ENCODE measurements around the gene UBE2O. TPM values are rescaled to one million over a fixed set of nuclear protein-coding genes. Genes with fewer than 3 reads are reported as not detected.

UBE2O gene
- total RNA-seq, 1 experiment from 2014 or later = 68.9 TPM

- Mint-ChIP-seq H3K27ac (no peak overlapping the region), H3K4me3 (no peak overlapping the region), H3K9me3 (no peaks in the 10 kb centered on the region), H3K4me1 (peaks cover 17% of the 10 kb centered on the region), H3K27me3 (ENCODE audit: low read depth) (no peaks in the 10 kb centered on the region), H3K36me3 (no peaks in the 10 kb centered on the region)
- DNase-seq (ENCODE audit: low spot score) (no peak), ATAC-seq (no peak)
- ChIA-PET POLR2A (no interaction called here), CTCF (interaction anchor here (0.7 to 1.6 kb wide), 3 partner anchors 13 to 147 kb away, joined by 3 to 7 read pairs (median 5); no protein-coding TSS in a partner anchor)
- TF ChIP-seq, protein P1, sequence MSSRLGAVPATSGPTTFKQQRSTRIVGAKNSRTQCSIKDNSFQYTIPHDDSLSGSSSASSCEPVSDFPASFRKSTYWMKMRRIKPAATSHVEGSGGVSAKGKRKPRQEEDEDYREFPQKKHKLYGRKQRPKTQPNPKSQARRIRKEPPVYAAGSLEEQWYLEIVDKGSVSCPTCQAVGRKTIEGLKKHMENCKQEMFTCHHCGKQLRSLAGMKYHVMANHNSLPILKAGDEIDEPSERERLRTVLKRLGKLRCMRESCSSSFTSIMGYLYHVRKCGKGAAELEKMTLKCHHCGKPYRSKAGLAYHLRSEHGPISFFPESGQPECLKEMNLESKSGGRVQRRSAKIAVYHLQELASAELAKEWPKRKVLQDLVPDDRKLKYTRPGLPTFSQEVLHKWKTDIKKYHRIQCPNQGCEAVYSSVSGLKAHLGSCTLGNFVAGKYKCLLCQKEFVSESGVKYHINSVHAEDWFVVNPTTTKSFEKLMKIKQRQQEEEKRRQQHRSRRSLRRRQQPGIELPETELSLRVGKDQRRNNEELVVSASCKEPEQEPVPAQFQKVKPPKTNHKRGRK (CRISPR knock-in tag; IDR thresholded peaks at IDR 0.05; ENCODE audit: borderline replicate concordance) = no peak
- TF ChIP-seq E2F5 (CRISPR knock-in tag; IDR thresholded peaks at IDR 0.05) (no peak), USF1 (CRISPR knock-in tag; IDR thresholded peaks at IDR 0.05) (no peak), MYBL2 (CRISPR knock-in tag; IDR thresholded peaks at IDR 0.05) (no peak), FOXP4 (CRISPR knock-in tag; IDR thresholded peaks at IDR 0.05) (no peak), RELA (CRISPR knock-in tag; IDR thresholded peaks at IDR 0.05; ENCODE audit: borderline replicate concordance) (no peak), GRHL2 (CRISPR knock-in tag; IDR thresholded peaks at IDR 0.05; ENCODE audit: insufficient replicate concordance, severe bottlenecking) (no peak)
- TF ChIP-seq, protein P2, sequence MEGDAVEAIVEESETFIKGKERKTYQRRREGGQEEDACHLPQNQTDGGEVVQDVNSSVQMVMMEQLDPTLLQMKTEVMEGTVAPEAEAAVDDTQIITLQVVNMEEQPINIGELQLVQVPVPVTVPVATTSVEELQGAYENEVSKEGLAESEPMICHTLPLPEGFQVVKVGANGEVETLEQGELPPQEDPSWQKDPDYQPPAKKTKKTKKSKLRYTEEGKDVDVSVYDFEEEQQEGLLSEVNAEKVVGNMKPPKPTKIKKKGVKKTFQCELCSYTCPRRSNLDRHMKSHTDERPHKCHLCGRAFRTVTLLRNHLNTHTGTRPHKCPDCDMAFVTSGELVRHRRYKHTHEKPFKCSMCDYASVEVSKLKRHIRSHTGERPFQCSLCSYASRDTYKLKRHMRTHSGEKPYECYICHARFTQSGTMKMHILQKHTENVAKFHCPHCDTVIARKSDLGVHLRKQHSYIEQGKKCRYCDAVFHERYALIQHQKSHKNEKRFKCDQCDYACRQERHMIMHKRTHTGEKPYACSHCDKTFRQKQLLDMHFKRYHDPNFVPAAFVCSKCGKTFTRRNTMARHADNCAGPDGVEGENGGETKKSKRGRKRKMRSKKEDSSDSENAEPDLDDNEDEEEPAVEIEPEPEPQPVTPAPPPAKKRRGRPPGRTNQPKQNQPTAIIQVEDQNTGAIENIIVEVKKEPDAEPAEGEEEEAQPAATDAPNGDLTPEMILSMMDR (IDR thresholded peaks at IDR 0.05) = no peak
- TF ChIP-seq, protein P3, sequence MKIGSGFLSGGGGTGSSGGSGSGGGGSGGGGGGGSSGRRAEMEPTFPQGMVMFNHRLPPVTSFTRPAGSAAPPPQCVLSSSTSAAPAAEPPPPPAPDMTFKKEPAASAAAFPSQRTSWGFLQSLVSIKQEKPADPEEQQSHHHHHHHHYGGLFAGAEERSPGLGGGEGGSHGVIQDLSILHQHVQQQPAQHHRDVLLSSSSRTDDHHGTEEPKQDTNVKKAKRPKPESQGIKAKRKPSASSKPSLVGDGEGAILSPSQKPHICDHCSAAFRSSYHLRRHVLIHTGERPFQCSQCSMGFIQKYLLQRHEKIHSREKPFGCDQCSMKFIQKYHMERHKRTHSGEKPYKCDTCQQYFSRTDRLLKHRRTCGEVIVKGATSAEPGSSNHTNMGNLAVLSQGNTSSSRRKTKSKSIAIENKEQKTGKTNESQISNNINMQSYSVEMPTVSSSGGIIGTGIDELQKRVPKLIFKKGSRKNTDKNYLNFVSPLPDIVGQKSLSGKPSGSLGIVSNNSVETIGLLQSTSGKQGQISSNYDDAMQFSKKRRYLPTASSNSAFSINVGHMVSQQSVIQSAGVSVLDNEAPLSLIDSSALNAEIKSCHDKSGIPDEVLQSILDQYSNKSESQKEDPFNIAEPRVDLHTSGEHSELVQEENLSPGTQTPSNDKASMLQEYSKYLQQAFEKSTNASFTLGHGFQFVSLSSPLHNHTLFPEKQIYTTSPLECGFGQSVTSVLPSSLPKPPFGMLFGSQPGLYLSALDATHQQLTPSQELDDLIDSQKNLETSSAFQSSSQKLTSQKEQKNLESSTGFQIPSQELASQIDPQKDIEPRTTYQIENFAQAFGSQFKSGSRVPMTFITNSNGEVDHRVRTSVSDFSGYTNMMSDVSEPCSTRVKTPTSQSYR (CRISPR knock-in tag; IDR thresholded peaks at IDR 0.05) = no peak
These were observed 95.3 kb downstream of the UBE2O start for GRCh38 chr17:76357597-76358158.

DNA sequence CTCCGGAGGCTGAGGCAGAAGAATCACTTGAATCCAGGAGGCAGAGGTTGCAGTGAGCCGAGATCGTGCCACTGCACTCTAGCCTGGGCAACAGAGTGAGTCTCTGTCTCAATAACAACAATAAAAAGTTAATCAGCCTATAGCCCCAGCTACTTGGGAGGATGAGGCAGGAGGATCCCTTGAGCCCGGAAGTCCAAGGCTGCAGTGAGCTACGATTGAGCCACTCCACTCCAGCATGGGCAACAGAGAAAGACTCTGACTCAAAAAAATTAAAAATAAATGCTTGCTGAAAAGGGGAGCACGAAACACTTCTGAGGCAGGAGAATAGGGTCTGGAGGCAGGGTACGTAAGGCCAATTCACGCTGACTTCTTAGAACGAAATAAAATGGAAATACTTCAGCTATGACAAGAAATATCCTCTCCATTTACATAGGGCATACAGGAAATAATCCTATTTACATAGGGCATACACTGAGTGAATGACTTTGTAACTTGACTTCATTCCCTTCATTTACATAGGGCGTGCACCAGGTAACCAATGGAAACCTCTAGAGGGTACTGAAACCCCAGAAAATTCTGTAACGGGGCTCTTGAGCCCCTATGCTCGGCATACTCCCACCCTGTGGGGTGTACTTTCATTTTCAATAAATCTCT is 96.0 kb downstream of the UBE2O start:
- no peaks in the 10 kb centered on the region for H3K36me3 Mint-ChIP-seq
- no peak overlapping the region; the same call in 1 of the 2 replicates for H3K27ac Mint-ChIP-seq
- CTCF ChIA-PET = interaction anchor here (1.4 kb wide), 1 partner anchor 41 kb away, joined by 3 read pairs; no protein-coding TSS in a partner anchor
- H3K27me3 Mint-ChIP-seq (ENCODE audit: low read depth) = no peaks in the 10 kb centered on the region
- no peaks in the 10 kb centered on the region for H3K9me3 Mint-ChIP-seq
- H3K4me1 Mint-ChIP-seq = peaks cover 21% of the 10 kb centered on the region
- POLR2A ChIA-PET = no interaction called here
- no peak for DNase-seq (ENCODE audit: low spot score)
- no peak overlapping the region for H3K4me3 Mint-ChIP-seq
- no peak for ATAC-seq
- TF ChIP-seq ZNF263 (CRISPR knock-in tag; IDR thresholded peaks at IDR 0.05; ENCODE audit: low read depth) = no peak
- no peak for TF ChIP-seq AFF4 (CRISPR knock-in tag; IDR thresholded peaks at IDR 0.05; ENCODE audit: borderline replicate concordance)
- TF ChIP-seq NR3C1 (CRISPR knock-in tag; conservative IDR thresholded peaks at IDR 0.05; ENCODE audit: low read depth) = no peak
- TF ChIP-seq, protein P4, sequence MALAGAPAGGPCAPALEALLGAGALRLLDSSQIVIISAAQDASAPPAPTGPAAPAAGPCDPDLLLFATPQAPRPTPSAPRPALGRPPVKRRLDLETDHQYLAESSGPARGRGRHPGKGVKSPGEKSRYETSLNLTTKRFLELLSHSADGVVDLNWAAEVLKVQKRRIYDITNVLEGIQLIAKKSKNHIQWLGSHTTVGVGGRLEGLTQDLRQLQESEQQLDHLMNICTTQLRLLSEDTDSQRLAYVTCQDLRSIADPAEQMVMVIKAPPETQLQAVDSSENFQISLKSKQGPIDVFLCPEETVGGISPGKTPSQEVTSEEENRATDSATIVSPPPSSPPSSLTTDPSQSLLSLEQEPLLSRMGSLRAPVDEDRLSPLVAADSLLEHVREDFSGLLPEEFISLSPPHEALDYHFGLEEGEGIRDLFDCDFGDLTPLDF (CRISPR knock-in tag; IDR thresholded peaks at IDR 0.05) = no peak
- no peak for TF ChIP-seq IRF2 (CRISPR knock-in tag; IDR thresholded peaks at IDR 0.05; ENCODE audit: borderline replicate concordance, low read depth)
- no peak for TF ChIP-seq FOXP4 (CRISPR knock-in tag; IDR thresholded peaks at IDR 0.05)
